ENCODE results near the gene CRYGS.

The CRYGS gene

DNA sequence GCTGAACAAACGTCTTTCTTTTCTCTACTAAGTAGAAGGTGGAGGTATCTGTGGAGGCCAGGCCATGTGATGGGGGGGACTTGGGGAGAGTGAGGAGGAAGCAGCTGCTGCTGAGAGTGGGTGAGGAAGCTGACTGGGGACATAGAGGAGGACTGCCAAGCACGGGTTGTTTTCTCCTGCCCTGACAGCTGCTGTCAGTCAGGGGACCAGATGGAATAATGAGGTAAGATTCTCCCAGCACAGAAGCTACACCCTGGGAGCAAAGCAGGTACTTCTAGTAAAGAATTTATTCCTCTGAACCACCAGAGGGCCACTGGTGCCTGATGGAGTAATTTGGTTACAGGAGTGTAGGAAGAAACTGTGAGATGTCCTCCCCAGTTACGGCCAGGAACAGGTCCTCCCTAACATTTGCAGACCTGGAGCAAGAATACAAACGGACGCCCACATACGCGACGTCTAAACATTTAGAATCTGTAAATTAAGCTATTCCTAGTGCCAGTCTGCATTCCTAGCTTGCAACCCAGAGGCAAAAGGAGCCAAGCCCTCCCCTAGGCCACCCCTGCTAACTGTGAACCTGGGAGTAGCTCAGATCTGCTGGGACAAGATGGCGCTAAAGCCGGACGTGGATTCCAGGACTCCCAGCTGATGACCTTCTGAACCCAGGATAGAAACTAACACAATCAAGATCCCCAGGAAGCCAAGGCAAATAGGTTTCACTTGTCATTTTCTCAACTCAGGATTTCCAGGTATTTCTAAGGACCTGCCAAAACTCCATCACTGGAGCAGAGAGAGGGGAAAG, 14.8 kb downstream of the CRYGS start:
- TF ChIP-seq, protein P1, sequence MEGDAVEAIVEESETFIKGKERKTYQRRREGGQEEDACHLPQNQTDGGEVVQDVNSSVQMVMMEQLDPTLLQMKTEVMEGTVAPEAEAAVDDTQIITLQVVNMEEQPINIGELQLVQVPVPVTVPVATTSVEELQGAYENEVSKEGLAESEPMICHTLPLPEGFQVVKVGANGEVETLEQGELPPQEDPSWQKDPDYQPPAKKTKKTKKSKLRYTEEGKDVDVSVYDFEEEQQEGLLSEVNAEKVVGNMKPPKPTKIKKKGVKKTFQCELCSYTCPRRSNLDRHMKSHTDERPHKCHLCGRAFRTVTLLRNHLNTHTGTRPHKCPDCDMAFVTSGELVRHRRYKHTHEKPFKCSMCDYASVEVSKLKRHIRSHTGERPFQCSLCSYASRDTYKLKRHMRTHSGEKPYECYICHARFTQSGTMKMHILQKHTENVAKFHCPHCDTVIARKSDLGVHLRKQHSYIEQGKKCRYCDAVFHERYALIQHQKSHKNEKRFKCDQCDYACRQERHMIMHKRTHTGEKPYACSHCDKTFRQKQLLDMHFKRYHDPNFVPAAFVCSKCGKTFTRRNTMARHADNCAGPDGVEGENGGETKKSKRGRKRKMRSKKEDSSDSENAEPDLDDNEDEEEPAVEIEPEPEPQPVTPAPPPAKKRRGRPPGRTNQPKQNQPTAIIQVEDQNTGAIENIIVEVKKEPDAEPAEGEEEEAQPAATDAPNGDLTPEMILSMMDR (IDR thresholded peaks at IDR 0.05; ENCODE audit: low read depth, low read length, missing control alignments): no peak
- no peak for DNase-seq (ENCODE audit: extremely low read depth, low read depth)
- H3K4me3 ChIP-seq (replicated peaks; ENCODE audit: low read depth, low read length): no peak overlapping the region

DNA sequence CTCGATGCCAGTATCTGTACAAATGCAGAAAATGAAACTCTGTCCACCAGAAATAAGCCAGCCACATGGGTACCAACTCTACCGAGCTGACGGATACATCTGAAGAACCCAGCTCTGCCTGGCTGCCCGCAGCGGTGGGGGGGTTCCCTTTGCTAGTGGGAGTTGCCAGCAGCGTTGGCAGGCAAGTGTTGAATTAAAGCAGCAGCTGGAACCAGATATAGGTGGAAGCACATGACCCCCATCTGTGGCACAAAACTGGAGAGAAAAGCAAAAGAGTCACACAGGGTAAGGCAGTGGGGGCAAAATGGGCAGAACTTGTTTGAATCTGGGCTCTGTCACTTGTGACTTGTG, 17.9 kb downstream of the CRYGS start:
- H3K4me3 ChIP-seq (replicated peaks; ENCODE audit: low read depth, low read length): no peak overlapping the region
- TF ChIP-seq, protein P1 (IDR thresholded peaks at IDR 0.05; ENCODE audit: low read depth, low read length, missing control alignments): no peak
- DNase-seq (ENCODE audit: extremely low read depth, low read depth): no peak

DNA sequence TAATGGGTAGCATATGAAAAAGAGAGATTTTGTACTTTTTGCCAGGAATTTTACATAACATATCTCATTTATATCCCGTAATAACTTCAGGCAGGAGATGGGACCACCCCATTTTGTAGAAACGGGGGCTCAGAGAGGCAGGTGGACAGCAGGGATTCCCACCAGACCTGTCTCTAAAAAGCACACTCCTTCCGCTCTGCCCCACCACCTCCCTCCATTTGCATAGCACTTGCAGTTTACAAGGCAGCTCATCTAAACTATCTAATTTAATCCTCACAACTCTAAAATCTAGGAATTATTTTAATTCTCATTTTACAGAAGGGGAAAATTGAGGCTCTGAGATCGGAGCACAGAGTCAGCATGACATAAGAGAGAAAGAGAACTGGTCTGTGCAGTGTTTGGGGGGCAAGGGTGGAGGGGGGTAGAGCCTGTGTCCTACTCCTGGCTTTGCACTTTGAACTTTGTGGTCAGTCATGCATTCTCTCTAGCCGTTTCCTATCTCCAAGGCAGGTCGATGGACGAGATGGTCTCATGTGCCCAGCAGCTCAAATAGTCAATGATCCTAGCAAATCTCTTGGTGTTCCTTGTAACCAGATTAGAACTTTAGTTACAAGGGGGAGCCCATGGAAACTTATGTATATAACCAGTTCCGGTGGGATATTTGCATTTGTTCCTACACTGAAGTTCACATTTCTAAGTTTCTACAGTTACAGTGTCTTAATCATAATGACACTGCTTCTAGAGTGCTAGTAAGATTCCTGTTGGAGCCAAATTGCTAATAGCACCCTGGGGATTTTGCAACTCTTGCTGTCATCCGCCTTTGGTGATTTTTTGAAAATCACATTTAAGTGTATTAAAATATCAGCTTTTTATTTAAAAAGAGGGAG, 18.6 kb downstream of the CRYGS start:
- TF ChIP-seq, protein P1 (IDR thresholded peaks at IDR 0.05; ENCODE audit: low read depth, low read length, missing control alignments): no peak
- no peak for DNase-seq (ENCODE audit: extremely low read depth, low read depth)
- H3K4me3 ChIP-seq (replicated peaks; ENCODE audit: low read depth, low read length): no peak overlapping the region

DNA sequence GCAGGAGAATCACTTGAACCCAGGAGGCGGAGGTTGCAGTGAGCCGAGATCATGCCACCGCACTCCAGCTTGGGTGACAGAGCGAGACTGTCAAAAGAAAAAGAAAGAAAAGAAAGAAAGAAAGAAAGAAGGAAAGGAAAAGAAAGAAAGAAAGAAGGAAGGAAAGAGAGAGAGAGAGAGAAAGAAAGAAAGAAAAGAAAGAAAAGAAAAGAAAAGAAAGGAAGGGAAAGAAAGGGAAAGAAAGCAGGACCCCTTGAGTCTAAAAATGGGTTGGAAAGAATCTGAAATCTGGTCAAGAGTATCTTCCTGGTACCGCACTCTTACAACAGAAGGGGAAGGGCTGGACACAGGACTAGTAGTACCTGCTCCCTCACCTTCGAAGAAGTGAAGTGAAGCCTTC, 19.6 kb downstream of the CRYGS start:
- DNase-seq (ENCODE audit: extremely low read depth, low read depth): no peak
- TF ChIP-seq, protein P1 (IDR thresholded peaks at IDR 0.05; ENCODE audit: low read depth, low read length, missing control alignments): no peak
- no peak overlapping the region for H3K4me3 ChIP-seq (replicated peaks; ENCODE audit: low read depth, low read length)

DNA sequence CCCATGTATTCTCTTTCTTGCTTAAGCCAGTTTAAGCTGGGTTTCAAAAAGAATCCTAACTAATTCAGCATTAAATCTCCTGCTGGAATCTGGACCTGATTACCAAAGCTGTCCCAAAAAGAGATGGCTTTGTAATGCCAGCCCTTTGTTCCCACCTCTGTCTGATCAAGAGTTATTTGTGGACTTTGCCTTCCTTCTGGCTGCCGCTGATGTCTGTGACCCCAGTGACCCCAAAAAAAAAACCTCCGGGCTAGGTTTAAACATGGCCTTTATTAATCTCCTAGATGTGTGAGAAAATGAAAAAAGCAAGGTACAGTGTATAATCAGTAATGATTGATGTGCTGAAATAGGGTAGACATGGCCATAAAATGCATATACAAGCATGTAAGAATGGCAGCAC, 20.7 kb downstream of the CRYGS start:
- TF ChIP-seq, protein P1 (IDR thresholded peaks at IDR 0.05; ENCODE audit: low read depth, low read length, missing control alignments): no peak
- DNase-seq (ENCODE audit: extremely low read depth, low read depth): no peak
- H3K4me3 ChIP-seq (replicated peaks; ENCODE audit: low read depth, low read length): no peak overlapping the region

DNA sequence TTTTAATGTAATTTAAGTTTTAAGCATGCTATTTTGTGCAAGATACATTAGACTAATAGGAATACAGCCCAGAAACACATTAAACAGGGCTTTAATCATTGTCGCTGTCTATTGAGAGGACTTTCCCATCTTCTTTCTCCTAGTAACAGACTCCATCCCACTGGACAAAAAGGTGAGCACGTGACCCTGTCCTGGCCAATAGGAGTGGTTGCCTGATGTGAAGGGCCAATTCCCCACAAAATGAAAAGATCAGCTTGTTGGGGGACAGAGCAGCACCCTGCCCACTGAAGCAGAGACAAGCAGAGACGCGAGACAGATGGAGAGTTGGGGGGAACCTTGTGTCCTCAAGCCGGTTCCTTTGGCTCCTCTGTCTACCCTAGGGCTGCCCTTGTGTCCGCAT, 21.2 kb downstream of the CRYGS start:
- no peak overlapping the region for H3K4me3 ChIP-seq (replicated peaks; ENCODE audit: low read depth, low read length)
- TF ChIP-seq, protein P1 (IDR thresholded peaks at IDR 0.05; ENCODE audit: low read depth, low read length, missing control alignments): no peak
- DNase-seq (ENCODE audit: extremely low read depth, low read depth): no peak

Data from HFF-Myc (cell line).